GM19372 (cell line): ENCODE data around the gene MYMX.
"Not testable (repeated sequence)": the region's sequence is repeated elsewhere in the genome, so short reads cannot be mapped to it uniquely, and the experiment has no call there.

ENCODE experiments used
- ATAC-seq: cut with Tn5 transposase; IDR thresholded peaks from one replicate; pipeline ENCODE4 v1.9.1; 2021; ENCODE audit warnings: mild to moderate bottlenecking, low read depth, moderate library complexity; ENCODE audit not compliant: unreplicated experiment

The MYMX gene

DNA sequence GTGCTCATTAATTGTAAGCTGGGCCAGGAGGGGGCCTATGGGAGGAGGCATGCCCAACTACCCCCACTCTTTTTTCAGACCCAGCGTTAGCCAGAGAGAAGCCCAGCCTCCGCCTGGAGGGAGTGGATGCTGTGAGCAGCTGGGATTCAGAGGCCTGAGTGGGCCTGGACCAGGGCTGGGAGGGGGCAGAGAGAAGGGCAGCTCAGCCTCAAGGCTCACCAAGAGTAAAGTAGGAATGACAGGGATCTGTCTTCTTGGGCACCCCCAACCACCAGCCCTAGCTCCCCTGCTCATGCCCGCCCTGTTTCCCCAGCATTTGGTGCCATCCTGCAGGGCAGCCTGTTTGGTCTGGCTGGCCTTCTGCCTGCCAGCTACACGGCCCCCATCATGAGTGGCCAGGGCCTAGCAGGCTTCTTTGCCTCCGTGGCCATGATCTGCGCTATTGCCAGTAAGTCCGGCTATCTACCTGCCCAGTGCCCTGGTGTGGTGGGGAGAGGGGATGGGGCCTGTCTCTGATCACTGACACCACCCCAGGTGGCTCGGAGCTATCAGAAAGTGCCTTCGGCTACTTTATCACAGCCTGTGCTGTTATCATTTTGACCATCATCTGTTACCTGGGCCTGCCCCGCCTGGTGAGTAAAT lies 13.4 kb downstream of the MYMX start:
- no peak for ATAC-seq

DNA sequence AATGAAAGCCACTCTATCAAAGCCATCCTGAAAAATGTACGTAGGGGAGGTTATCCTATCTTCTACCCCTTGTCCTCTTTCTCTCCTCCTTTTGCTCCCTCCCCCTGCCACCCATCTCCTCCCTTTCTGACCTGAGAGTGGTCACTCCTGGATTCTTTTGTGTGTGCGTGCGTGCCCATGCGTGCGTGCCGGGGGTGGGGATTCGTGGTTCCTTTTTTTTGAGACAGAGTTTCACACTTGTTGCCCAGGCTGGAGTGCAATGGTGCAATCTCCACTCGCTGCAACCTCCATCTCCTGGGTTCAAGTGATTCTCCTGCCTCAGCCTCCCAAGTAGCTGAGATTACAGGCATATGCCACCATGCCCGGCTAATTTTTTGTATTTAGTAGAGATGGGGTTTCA lies 14.7 kb downstream of the MYMX start:
- not testable (repeated sequence) for ATAC-seq

DNA sequence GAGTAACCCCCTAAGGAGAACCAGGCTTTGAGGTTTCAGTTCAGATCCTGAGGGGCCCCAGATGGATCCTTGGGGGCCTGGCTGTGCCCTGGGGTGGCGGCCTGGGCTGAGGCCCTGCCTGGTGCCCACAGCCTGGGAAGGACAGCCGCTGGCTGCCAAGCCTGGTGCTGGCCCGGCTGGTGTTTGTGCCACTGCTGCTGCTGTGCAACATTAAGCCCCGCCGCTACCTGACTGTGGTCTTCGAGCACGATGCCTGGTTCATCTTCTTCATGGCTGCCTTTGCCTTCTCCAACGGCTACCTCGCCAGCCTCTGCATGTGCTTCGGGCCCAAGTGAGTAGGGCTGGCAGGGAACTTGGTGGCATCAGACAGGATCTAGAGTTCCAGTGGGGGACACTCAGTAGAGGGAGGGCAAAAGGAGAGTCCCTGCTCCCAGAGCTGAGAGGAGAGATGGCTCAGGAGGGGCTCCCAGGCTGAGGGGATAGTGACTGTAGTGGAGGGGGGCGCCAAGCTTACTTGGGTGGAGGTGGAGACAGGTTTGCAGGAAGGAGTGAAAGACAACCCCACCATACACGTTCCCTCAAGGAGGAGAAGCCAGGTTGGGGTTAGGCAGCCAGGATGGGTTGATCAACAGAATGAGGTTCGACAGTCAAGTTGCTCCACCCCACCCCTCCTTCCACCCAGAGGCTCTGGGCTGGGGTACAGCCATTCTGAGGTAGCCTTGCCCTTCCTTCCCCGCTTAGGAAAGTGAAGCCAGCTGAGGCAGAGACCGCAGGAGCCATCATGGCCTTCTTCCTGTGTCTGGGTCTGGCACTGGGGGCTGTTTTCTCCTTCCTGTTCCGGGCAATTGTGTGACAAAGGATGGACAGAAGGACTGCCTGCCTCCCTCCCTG lies 16.2 kb downstream of the MYMX start:
- no peak for ATAC-seq

DNA sequence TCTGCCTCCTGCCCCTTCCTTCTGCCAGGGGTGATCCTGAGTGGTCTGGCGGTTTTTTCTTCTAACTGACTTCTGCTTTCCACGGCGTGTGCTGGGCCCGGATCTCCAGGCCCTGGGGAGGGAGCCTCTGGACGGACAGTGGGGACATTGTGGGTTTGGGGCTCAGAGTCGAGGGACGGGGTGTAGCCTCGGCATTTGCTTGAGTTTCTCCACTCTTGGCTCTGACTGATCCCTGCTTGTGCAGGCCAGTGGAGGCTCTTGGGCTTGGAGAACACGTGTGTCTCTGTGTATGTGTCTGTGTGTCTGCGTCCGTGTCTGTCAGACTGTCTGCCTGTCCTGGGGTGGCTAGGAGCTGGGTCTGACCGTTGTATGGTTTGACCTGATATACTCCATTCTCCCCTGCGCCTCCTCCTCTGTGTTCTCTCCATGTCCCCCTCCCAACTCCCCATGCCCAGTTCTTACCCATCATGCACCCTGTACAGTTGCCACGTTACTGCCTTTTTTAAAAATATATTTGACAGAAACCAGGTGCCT lies 16.9 kb downstream of the MYMX start:
- ATAC-seq = no peak

DNA sequence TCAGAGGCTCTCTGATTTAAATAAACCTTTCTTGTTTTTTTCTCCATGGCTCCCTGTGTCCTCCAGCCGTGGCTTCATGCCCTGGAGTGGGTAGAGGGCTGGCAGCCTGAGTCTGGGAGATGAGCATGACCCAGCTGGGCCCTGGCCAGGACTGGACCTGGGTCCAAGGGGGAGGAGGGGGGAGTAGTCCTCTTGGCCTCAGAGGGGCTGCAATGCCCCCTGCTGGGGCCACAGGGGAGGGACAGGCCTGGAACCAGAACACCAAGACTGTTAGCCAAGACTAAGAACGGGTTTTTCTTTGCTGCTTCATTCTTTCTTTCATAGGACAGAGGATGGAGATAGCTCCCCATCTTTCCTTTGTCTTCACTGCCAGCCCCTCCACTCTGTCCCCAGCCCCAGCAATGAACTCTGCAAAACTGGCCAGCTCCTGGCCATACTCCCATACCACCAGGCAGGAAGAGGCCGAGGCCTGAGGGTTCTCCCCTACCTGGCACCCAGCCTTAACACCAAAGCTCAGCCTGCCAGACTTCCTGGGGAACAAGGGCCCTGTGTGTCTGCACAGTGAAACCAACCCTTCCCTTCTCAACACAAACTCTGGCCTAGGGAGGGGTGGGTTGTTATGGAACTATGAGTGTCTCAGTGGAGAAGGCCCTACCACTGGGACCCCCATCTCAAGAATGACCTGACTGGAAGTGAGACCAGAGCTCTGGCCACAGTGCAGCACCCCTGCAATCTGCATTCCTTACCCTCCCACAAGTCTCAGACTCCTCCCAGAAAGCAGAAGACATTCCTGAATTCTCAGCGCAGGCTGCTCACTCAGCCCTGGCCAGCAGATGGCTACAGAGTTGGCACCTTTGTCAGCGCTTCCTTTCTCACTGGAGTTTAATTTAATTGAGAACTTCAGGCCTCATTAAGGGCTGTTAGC lies 17.6 kb downstream of the MYMX start:
- ATAC-seq = no peak

DNA sequence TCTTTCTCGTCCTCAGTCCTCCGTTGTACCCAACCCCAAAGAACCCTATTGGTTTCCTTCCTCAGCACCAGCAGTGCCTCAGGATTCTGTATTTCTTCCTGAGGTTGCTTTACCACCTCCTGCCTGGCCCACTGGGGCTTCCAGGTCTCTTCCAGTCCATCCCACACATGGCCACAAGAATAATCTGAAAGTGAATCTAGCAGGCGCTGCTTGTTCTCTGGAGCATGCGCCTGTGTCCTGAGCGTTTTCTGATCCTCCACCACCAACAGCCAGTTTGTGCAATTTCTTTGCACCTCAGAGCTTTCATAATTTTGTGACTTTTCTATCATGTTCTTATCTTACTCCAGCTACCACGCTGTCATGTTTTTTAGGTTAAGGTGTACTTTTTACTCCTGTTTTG lies 18.5 kb downstream of the MYMX start:
- ATAC-seq = no peak

DNA sequence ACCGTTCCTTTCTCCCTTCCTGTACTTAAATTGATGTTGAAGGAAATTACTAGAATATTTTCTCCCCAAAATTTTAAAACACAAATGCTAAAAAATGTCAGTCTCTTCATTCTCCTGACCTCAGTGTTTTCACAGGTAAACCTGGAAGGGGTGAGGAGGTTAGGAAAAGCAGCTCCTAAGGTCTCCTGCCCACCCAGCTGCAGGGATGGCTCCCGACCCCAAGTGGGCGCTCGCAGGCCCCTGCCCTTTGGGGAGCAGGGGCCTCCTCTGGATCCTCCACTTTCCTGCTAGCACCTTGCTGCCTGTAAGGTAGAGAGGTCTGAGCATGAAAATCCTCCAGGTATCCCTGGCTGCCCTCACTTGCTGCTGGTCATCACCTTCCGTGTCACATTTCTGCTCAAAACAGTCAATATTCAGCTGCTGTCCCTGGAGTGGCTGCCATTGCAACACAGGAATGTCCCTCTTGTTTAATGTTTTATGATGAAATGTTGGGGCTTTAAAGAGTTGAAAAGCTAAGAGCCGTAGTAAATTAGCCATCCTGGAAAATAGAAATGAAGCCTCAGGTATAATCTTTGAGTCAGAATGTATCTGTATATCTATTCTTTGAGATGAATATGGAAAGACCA lies 19.3 kb downstream of the MYMX start:
- no peak for ATAC-seq

DNA sequence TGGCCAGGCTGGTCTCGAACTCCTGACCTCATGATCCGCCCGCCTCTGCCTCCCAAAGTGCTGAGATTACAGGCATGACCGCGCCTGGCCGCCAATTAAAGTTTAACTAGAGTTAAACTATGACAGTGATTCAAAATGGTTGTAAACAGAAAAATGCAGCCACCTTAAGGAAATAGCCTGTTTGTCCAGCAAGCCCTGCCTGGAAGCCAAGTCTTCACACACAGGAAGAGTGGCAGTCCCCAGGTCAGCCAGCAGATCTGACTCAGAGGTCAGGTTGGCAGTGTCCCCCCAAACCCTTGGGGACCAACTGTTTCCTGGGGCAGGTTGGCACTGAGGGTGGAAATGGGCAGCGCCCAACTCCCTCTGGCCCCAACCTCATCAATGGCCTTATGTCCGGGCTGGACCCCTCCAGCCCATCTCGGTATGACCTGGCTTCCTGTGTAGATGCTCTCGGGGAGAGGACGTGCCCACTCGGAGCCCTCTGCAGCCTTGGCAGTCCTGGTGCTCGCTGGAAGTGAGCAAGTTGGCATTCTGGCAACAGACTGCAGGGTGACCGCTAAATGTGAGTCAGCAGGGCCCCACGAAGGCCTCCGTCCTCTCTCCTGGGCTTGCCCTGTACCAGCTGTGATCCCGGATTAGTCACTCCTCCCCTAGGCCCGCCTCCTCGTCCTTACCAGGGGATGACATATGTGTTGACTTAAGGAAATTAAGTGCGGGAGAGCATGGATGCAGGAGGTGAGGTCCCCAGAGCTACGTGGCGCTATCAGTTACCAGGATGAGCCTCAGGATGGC lies 20.5 kb downstream of the MYMX start:
- ATAC-seq = peak; percentile 47

DNA sequence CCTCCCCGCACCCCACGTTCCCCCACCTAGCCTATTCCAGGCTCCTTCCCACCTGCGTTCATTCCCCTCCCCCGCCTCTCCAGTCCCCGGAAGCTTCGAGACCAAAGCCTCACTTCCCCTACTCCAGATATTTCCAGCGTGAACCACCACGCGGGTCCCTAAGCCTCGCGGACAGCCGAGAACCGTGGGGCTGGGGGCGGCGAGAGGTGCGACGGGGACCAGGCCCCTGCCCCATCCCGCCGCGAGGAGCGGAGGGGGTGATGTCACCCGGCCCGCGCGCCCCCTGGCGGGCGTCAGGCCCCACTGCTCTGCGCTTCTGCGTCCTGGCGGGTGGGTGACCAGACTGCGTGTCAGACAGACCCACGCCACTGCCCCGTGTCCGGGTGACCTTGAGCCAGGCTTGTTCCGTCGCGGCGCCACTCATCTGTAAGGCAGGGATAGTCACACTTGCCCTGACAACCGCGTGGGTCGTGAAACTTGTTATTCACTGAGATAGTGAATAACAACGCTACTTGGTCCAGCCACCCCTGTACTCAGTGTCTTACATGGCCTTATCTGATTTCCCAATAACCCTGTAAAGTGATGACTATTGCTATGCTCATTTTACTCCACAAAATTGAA lies 21.2 kb downstream of the MYMX start:
- peak; percentile 91 for ATAC-seq

DNA sequence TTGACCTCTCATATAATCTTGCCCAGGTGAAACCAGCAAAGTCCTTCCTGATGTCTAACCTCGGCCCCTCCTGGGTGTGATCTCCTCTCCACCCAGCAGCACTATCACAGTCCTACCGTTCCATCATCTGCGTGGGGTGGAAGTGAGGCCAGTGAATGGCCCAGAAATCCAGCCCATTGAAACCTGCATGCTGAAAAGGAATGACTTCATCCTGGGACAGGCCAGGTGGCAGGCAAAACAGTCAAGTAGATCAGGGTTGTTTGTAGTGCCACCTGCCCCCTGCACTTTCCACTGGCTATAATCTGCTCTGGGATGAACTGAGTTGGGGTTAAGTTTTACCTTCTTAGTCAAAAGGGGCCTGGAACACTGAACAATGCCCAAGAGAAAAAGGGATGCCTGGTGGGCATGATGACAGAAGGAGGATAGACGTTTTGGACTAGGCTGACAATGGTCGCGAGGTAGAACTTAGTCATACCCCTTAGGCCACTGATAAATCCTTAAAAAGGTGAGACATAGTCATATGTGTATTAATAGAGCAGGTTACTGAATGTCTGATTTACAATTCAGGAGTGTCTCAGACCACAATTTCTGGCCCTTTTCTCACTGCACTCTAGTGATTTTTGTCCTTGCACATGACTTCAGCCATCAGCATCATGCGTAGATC lies 22.1 kb downstream of the MYMX start:
- ATAC-seq = no peak

DNA sequence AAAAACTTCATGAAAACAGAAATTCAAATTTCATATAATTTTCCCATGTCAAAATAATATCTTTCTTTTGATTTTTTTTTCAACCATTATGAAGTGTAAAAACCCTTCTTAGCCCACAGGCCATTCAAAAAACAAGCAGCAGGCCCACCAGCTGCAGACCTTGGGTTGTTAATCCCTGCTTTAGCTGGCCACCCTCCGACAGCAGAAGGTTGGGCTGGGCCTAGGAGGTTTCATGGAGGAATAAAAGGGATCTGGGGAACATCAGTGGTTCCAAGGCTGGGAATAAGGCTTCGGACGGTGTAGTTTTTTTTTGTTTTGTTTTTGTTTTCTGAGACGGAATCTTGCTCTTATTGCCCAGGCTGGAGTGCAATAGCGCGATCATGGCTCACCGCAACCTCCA lies 26.6 kb downstream of the MYMX start:
- ATAC-seq = no peak

DNA sequence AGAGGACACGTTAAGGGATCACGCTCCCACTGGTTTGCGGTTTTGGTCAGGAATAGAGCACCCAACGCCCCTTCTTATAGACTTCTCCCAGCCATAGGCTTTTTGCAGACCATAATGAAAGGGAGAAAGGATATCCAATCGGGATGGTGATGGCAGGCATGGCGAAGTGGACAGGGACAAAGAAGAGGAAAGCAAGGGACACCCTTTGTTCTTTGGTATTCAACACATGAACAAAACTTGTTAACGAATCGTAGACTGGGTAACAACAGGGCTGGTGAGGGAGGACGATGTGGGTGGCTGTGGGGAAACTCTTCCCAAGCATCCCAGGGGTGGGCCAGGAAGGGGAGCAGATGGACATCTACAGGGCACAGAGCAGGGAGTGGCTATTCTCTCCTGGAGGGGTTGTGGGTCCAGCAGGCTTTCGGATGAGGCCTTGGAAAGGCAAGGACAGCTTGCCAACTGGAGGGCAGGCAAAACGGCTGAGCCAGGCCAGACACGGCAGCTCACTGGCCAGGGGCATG lies 28.7 kb downstream of the MYMX start:
- no peak for ATAC-seq

DNA sequence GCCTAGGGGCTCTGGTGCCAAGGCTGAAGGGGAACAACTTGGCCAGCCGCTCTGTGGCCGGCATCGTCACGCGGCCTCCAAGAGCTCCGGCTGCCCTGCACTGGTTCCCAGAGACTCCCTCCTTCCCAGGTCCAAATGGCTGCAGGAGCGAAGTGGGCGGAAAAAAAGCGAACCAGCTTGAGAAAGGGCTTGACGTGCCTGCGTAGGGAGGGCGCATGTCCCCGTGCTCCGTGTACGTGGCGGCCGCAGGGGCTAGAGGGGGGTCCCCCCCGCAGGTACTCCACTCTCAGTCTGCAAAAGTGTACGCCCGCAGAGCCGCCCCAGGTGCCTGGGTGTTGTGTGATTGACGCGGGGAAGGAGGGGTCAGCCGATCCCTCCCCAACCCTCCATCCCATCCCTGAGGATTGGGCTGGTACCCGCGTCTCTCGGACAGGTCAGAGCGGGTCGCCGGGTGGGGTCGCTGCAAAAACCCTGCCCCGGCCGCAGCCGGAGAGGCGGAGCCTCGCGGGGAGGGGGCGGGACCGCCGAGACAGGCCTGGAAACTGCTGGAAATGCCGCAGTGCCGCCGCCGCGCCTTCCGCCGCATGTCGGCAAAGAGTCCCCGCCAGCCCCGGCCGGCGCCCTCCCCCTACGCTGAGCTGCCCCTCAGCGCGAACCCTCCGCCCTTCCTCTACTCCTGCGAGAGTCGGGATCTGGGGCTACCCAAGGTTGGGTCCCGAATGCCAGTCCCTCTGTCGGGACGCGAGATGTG lies 29.4 kb downstream of the MYMX start:
- ATAC-seq = peak; percentile 49

DNA sequence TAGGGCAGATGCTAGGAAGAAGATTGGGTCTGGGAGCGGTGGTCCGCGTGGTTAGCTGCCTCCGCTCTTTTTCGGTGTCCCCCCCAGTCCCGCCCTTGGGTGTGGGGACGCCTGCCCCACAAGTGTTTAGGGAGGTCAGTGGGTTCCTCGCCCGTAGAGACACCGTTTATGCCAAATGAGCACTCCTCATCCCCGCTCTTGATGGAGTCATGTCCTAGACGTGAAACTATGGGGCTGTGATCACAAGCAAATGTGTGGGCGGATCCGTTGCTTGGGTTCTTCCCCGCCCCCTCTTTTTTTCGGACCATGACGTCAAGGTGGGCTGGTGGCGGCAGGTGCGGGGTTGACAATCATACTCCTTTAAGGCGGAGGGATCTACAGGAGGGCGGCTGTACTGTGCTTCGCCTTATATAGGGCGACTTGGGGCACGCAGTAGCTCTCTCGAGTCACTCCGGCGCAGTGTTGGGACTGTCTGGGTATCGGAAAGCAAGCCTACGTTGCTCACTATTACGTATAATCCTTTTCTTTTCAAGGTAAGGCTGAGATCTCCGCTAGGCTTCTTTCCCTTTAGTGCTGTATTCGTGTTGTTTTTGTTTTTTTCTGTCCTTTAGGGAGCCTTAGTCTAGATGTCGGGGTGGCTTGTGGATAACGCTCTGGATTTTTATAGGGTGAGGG lies 30.1 kb downstream of the MYMX start, which contains the start of gene HSP90AB1:
Gene HSP90AB1 (plus strand): TSS at position 439 of the 675 bp plus-strand sequence. CDS start 1,529 bp downstream, outside the sequence.
- peak; percentile 63 for ATAC-seq

DNA sequence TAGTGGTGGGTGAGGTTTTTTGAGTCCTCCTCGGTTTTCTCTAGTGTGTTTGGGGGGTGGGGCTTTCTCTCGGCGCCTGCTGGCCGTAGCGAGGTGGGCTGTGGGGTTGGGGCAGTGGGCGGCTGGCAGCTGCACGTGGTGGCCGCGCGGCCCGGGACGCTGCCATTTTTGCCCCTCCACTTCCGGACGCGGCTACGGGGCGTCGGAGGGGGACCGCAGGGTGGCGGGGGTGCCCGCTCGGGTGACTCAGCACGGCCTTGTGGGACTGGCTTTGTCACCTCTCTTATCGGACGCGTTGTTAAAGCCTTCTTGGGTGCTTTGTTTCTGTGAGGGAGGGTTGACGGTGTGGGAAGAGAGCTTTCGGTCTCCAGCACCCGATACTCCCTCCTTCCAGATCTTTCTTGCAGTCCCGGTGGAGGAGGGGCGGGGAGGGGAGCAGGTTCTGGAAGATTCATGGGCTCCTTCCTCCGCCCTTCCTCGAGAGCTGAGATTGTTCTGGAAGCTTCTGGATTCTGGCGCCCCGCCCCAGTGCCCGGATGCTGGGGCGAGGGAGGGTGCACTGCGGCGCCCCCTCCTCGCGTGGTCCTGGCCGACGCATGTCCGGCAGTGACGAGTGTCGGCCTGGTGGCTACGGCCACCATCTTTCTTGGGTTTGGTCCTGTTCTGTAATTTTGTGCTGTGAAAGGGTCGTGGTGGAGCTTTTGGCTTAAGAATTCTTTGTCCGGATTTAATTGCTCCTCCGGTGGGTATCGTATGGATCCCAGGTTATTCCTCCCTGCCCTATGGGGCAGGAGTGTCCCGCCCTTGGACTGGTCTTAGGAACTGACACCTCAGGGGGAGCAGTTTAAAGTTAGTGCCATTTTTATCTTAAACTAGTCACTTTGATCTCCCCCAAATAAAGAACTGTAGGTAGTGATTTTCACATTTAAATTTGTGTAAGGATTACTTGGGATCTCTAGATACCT lies 30.9 kb downstream of the MYMX start:
- ATAC-seq = peak; percentile 24

DNA sequence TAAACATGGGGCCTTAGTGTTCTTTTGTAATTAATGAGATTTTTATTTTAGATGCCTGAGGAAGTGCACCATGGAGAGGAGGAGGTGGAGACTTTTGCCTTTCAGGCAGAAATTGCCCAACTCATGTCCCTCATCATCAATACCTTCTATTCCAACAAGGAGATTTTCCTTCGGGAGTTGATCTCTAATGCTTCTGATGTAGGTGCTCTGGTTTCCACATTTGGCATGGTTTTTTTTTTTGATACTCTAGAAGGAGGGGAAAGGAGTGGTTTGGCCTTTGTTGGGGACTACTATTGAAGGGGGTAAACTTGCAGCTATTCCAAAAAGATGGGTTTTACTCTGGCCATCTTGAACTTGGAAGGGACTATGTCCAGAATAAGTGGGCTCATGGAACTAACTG lies 31.9 kb downstream of the MYMX start:
- ATAC-seq = no peak
